PC-3 (cell line): Measurements from ENCODE around the gene TMEM271. TPM values are rescaled to one million over a fixed set of nuclear protein-coding genes. Genes with fewer than 3 reads are reported as not detected.

Source experiments
- ATAC-seq: fragments of 200-7000 bp; cut with Tn5 transposase; 2 replicates; pipeline ENCODE4 v1.9.1; 2020; ENCODE audit warnings: mild to moderate bottlenecking, moderate library complexity
- BruUV-seq: library from RNA; stranded (reverse); fragments of 400-500 nt; replicated peaks from 2 replicates; lab custom pipeline; 2021; lab: Mats Ljungman, UMichigan
- CTCF ChIA-PET: fragments of 300-600 bp; sonication (Branson Sonifier 250); formaldehyde crosslinking; loops from one replicate; lab custom pipeline; 2022; ENCODE audit warnings: antibody characterized with exemption; lab: Charles Lee
- POLR2A ChIA-PET: fragments of 300-600 bp; sonication (Branson Sonifier 250); formaldehyde crosslinking; loops from one replicate; lab custom pipeline; 2022; ENCODE audit warnings: antibody characterized with exemption; ENCODE audit not compliant: unreplicated experiment; lab: Charles Lee
- DNase-seq: peaks from one replicate; pipeline ENCODE4 v3.0.0-alpha.2; 2015
- H2AFZ ChIP-seq: fragments of 300-600 bp; sonication (generic); 2 replicates; pipeline ENCODE4 v1.6.0; 2016; ENCODE audit warnings: antibody characterized with exemption, low read length
- H3F3A ChIP-seq: fragments of 300-600 bp; sonication (generic); one replicate; pipeline ENCODE4 v1.6.0; 2017; ENCODE audit warnings: antibody characterized with exemption, low read length, control low read depth, mild to moderate bottlenecking; ENCODE audit not compliant: unreplicated experiment
- H3K27ac ChIP-seq: fragments of 300-600 bp; sonication (generic); 2 replicates; pipeline ENCODE4 v1.5.1; 2016; ENCODE audit warnings: mild to moderate bottlenecking, low read length
- H3K27me3 ChIP-seq: fragments of 300-600 bp; sonication (generic); 2 replicates; pipeline ENCODE4 v1.6.1; 2016; ENCODE audit warnings: low read length, mixed read lengths
- H3K36me3 ChIP-seq: fragments of 300-600 bp; sonication (generic); 2 replicates; pipeline ENCODE4 v1.6.1; 2016; ENCODE audit warnings: low read depth, mixed run types, low read length, mixed read lengths
- H3K4me1 ChIP-seq: fragments of 300-600 bp; sonication (generic); 2 replicates; pipeline ENCODE4 v1.5.1; 2016; ENCODE audit warnings: low read length; ENCODE audit not compliant: insufficient read depth
- H3K4me2 ChIP-seq: fragments of 300-600 bp; sonication (generic); 2 replicates; pipeline ENCODE4 v1.6.0; 2016; ENCODE audit warnings: low read length
- H3K4me3 ChIP-seq: fragments of 300-600 bp; sonication (generic); 2 replicates; pipeline ENCODE4 v1.5.1; 2016; ENCODE audit warnings: mild to moderate bottlenecking, low read length, mixed read lengths
- H3K79me2 ChIP-seq: fragments of 300-600 bp; sonication (generic); 2 replicates; pipeline ENCODE4 v1.6.1; 2017; ENCODE audit warnings: low read length, mixed read lengths
- H3K9ac ChIP-seq: fragments of 300-600 bp; sonication (generic); 2 replicates; pipeline ENCODE4 v1.6.0; 2016; ENCODE audit warnings: mild to moderate bottlenecking, low read length
- H3K9me2 ChIP-seq: fragments of 300-600 bp; sonication (generic); replicated peaks from 2 replicates; pipeline ENCODE4 v1.6.1; 2016; ENCODE audit warnings: mixed run types, low read length, mixed read lengths
- H3K9me3 ChIP-seq: fragments of 300-600 bp; sonication (generic); 2 replicates; pipeline ENCODE4 v1.6.1; 2016; ENCODE audit warnings: low read length, mixed read lengths
- H4K20me1 ChIP-seq: fragments of 300-600 bp; sonication (generic); 2 replicates; pipeline ENCODE4 v1.6.1; 2016; ENCODE audit warnings: low read length, mixed read lengths
- EZH2 ChIP-seq: fragments of 300-600 bp; sonication (generic); IDR thresholded peaks from one replicate; pipeline ENCODE4 v1.6.1; 2017; ENCODE audit warnings: antibody characterized with exemption, mild to moderate bottlenecking, low read length; ENCODE audit not compliant: unreplicated experiment
- EZH2phosphoT487 ChIP-seq: fragments of 300-600 bp; sonication (generic); IDR thresholded peaks from 2 replicates; pipeline ENCODE4 v1.6.1; 2018; ENCODE audit warnings: mild to moderate bottlenecking, antibody characterized with exemption, low read length, borderline replicate concordance
- intact Hi-C: fragments of 100-400 bp; cut with micrococcal nuclease; formaldehyde crosslinking; loops from 2 replicates; pipeline ENCODE4 v1.9.0; 2023
- total RNA-seq: library from RNA; depleted of rRNA; stranded (reverse); fragments of >200 nt; gene quantifications from 2 replicates; pipeline ENCODE4 v1.2.3, GENCODE V29; 2014
- TF ChIP-seq, protein P1 (sequence below): fragments of 300-600 bp; sonication (generic); conservative IDR thresholded peaks from 2 replicates; pipeline ENCODE4 v1.5.1; 2017; ENCODE audit warnings: antibody characterized with exemption, low read depth, mild to moderate bottlenecking, low read length

The TMEM271 gene
- total RNA-seq, 1 experiment from 2014 or later, result not detected

DNA sequence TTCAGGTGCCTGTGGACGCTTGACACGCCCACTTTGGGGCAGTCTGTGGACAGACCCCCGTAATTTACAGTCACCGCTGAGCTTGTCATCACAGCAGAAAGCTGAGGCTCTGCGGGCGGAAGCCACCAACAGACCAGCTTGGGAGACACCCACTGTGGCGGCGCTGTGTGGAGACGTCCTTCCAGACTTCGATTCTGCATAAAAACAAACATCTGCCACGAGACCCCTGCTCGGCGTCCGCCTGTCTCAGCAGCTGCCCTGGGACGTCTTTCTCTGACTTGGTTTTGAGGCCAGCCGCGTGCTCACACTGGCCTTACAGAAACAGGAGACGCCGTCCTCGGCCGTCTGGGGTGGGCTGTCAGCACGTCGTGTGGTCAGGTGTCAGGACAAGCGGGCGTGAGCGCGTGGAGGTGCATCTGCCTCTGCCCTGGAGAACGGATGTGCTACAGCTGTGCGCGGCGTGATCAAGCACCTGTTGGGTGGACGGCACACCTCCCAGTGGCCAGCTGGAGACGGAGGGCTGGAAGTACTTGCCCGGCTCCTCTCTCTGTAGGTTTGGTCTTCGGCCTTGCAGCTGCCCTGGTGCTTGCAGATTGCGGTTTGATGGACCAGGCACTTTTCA lies 39.6 kb downstream of the TMEM271 start:
- intact Hi-C loops, result no loop called here
- H2AFZ ChIP-seq, result no peak overlapping the region
- H4K20me1 ChIP-seq, result no peaks in the 10 kb centered on the region
- no peak overlapping the region for H3K4me2 ChIP-seq
- no peaks in the 10 kb centered on the region; the same call in 1 of the 2 replicates for H3K36me3 ChIP-seq
- no peak overlapping the region for H3K4me3 ChIP-seq
- BruUV-seq, result no TSS peak
- no peaks in the 10 kb centered on the region for H3K27me3 ChIP-seq
- ChIA-PET CTCF (no interaction called here), POLR2A (no interaction called here)
- no peaks in the 10 kb centered on the region for H3K9me2 ChIP-seq
- H3K79me2 ChIP-seq, result no peaks in the 10 kb centered on the region
- no peak overlapping the region for H3K27ac ChIP-seq
- DNase-seq (no peak), ATAC-seq (no peak)
- H3K9me3 ChIP-seq, result no peaks in the 10 kb centered on the region
- no peak for TF ChIP-seq EZH2
- no peak for TF ChIP-seq EZH2phosphoT487
- TF ChIP-seq, protein P1, sequence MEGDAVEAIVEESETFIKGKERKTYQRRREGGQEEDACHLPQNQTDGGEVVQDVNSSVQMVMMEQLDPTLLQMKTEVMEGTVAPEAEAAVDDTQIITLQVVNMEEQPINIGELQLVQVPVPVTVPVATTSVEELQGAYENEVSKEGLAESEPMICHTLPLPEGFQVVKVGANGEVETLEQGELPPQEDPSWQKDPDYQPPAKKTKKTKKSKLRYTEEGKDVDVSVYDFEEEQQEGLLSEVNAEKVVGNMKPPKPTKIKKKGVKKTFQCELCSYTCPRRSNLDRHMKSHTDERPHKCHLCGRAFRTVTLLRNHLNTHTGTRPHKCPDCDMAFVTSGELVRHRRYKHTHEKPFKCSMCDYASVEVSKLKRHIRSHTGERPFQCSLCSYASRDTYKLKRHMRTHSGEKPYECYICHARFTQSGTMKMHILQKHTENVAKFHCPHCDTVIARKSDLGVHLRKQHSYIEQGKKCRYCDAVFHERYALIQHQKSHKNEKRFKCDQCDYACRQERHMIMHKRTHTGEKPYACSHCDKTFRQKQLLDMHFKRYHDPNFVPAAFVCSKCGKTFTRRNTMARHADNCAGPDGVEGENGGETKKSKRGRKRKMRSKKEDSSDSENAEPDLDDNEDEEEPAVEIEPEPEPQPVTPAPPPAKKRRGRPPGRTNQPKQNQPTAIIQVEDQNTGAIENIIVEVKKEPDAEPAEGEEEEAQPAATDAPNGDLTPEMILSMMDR, result no peak
- H3K4me1 ChIP-seq, result no peaks in the 10 kb centered on the region
- H3K9ac ChIP-seq, result no peak overlapping the region
- H3F3A ChIP-seq, result no peaks in the 10 kb centered on the region

DNA sequence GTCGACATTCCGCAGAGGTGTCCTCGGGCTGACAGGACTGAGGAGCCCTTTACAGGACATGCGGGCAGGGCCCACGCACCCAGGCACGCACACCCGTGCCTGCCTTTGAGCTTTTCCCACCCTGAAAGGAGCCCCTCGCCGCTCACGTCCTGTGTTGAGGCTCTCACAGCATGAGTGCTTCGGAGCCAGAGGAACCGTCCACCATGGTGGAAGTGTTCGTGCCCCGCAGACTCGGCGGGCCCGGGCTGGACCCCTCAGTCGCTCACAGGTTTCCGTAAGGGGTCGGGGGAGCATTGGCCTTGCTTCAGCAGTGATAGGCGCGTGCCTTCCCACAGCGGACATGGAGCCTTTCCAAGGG lies 40.2 kb downstream of the TMEM271 start:
- Histone ChIP-seq H3F3A (no peaks in the 10 kb centered on the region), H3K9ac (no peak overlapping the region), H3K27me3 (no peaks in the 10 kb centered on the region), H3K4me2 (no peak overlapping the region), H2AFZ (no peak overlapping the region), H3K9me3 (no peaks in the 10 kb centered on the region), H3K79me2 (no peaks in the 10 kb centered on the region), H3K9me2 (no peaks in the 10 kb centered on the region), H4K20me1 (no peaks in the 10 kb centered on the region), H3K4me1 (no peaks in the 10 kb centered on the region), H3K27ac (no peak overlapping the region), H3K4me3 (no peak overlapping the region), H3K36me3 (peaks cover 3% of the 10 kb centered on the region; the same call in 1 of the 2 replicates)
- TF ChIP-seq EZH2phosphoT487 (no peak), EZH2 (no peak)
- TF ChIP-seq, protein P1, result no peak
- POLR2A ChIA-PET, result no interaction called here
- CTCF ChIA-PET, result no interaction called here
- ATAC-seq (no peak), DNase-seq (no peak)
- intact Hi-C loops, result no loop called here
- BruUV-seq, result no TSS peak

DNA sequence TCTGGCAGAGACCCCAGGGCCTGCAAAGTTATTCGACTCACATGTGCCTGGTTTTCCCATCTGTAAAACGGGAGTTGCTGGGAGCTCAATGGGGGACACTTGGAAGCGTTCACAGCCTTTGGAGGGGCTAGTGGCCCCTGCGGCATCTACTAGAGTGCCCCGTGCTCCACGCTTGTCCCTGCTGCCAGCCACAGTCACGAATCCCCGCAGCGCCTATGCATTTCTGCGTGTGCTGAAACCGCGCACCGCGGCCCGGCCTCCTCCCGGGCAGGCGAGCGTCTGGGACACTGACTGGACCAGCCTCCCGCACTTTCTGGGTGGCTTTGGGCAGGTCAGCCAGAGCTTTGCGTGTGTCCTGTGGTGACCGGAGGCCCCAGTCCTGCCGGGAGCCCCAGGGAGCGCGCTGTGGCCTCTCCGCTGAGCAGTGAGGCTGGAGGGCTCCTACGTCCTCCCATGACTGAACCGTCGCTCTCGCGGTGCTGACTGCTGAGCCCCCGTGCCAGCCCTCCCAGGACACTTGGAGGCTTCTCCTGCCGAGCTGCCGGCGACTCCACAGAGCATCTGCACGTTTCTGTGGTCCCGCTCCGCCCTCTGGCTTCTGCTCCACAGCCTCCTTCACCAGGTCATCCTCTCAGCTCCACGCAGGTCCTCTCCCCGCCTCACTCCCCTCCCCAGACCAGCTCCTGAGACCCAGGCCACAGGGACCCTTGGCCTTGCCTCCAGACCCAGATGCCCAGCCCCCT lies 40.7 kb downstream of the TMEM271 start:
- H4K20me1 ChIP-seq, result no peaks in the 10 kb centered on the region
- no peaks in the 10 kb centered on the region for H3K79me2 ChIP-seq
- no peaks in the 10 kb centered on the region for H3K27me3 ChIP-seq
- BruUV-seq, result no TSS peak
- DNase-seq, result no peak
- no peaks in the 10 kb centered on the region for H3K4me1 ChIP-seq
- CTCF ChIA-PET, result no interaction called here
- H3K9me2 ChIP-seq, result no peaks in the 10 kb centered on the region
- intact Hi-C loops, result no loop called here
- TF ChIP-seq EZH2phosphoT487 (no peak), EZH2 (no peak)
- TF ChIP-seq, protein P1, result no peak
- H3K9ac ChIP-seq, result no peak overlapping the region
- POLR2A ChIA-PET, result no interaction called here
- no peak overlapping the region for H3K4me2 ChIP-seq
- no peaks in the 10 kb centered on the region for H3F3A ChIP-seq
- H3K36me3 ChIP-seq, result peaks cover 5% of the 10 kb centered on the region
- no peak overlapping the region for H2AFZ ChIP-seq
- no peak for ATAC-seq
- H3K27ac ChIP-seq, result no peak overlapping the region
- H3K4me3 ChIP-seq, result no peak overlapping the region
- H3K9me3 ChIP-seq, result no peaks in the 10 kb centered on the region
